Tibial nerve (tissue), 4 donors: ENCODE results near the gene SAXO1.

Experiments used
- EP300 ChIP-seq, 2 donors: sonication (generic); formaldehyde crosslinking; IDR thresholded peaks; one replicate each; pipeline ENCODE4 v1.6.1; 2017; ENCODE audit warnings: antibody characterized with exemption in 2 of 2, mild to moderate bottlenecking in 1 of 2
- POLR2A ChIP-seq, 2 donors: fragments of 450-650 bp; IDR thresholded peaks; one replicate each; pipeline ENCODE4 v1.6.1; 2017; ENCODE audit warnings: antibody characterized with exemption in 2 of 2, mild to moderate bottlenecking in 2 of 2, moderate library complexity in 2 of 2
- TF ChIP-seq, protein P1 (sequence below), 5 experiments: fragments of 200-600 bp in 3 of 5; fragments of 450-650 bp in 2 of 5; sonication (generic) in 3 of 5; IDR thresholded peaks; one replicate each; pipeline ENCODE4 v1.5.1; 2016 to 2019; ENCODE audit warnings: antibody characterized with exemption in 5 of 5, mild to moderate bottlenecking in 3 of 5, moderate library complexity in 2 of 5

GRCh38 chr9:18971404-18971803, 61.6 kb downstream of the SAXO1 start:
- TF ChIP-seq POLR2A (IDR thresholded peaks at IDR 0.05) (no peak), EP300 (IDR thresholded peaks at IDR 0.05) (no peak)
- TF ChIP-seq, protein P1, sequence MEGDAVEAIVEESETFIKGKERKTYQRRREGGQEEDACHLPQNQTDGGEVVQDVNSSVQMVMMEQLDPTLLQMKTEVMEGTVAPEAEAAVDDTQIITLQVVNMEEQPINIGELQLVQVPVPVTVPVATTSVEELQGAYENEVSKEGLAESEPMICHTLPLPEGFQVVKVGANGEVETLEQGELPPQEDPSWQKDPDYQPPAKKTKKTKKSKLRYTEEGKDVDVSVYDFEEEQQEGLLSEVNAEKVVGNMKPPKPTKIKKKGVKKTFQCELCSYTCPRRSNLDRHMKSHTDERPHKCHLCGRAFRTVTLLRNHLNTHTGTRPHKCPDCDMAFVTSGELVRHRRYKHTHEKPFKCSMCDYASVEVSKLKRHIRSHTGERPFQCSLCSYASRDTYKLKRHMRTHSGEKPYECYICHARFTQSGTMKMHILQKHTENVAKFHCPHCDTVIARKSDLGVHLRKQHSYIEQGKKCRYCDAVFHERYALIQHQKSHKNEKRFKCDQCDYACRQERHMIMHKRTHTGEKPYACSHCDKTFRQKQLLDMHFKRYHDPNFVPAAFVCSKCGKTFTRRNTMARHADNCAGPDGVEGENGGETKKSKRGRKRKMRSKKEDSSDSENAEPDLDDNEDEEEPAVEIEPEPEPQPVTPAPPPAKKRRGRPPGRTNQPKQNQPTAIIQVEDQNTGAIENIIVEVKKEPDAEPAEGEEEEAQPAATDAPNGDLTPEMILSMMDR (IDR thresholded peaks at IDR 0.05) = no peak
